Fibroblast of upper back skin (primary cell): ENCODE results near the gene SMYD3.
A peak's percentile ranks its signal among the peaks of the same experiment; 100 is the strongest.
"Not testable (repeated sequence)": the region's sequence is repeated elsewhere in the genome, so short reads cannot be mapped to it uniquely, and the experiment has no call there.

Source experiments
- DNase-seq: peaks from one replicate; pipeline ENCODE4 v3.0.0-alpha.2; 2013

SMYD3 gene

GRCh38 chr1:246343937-246344336, 163.1 kb downstream of the SMYD3 start:
- no peak for DNase-seq

GRCh38 chr1:246343251-246343650, 163.8 kb downstream of the SMYD3 start:
- no peak for DNase-seq

- DNase-seq = no peak
These were observed 168.5 kb downstream of the SMYD3 start for GRCh38 chr1:246338546-246338945.

GRCh38 chr1:246338098-246338497, 169.0 kb downstream of the SMYD3 start:
- no peak for DNase-seq

- no peak for DNase-seq
These were observed 171.9 kb downstream of the SMYD3 start for GRCh38 chr1:246335151-246335550.

GRCh38 chr1:246333855-246334254, 173.2 kb downstream of the SMYD3 start:
- no peak for DNase-seq

- DNase-seq = no peak
These were observed 175.0 kb downstream of the SMYD3 start for GRCh38 chr1:246332078-246332477.

GRCh38 chr1:246329900-246330299, 177.2 kb downstream of the SMYD3 start:
- DNase-seq = no peak

GRCh38 chr1:246329292-246329691, 177.8 kb downstream of the SMYD3 start:
- DNase-seq = not testable (repeated sequence)

GRCh38 chr1:246324711-246325110, 182.4 kb downstream of the SMYD3 start:
- DNase-seq = peak; percentile 51

- not testable (repeated sequence) for DNase-seq
These were observed 183.0 kb downstream of the SMYD3 start for GRCh38 chr1:246324033-246324432.

GRCh38 chr1:246320286-246320685, 186.8 kb downstream of the SMYD3 start:
- no peak for DNase-seq

GRCh38 chr1:246319083-246319714, 187.9 kb downstream of the SMYD3 start:
- no peak for DNase-seq

GRCh38 chr1:246318622-246319021, 188.5 kb downstream of the SMYD3 start:
- no peak for DNase-seq

GRCh38 chr1:246318036-246318359, 189.1 kb downstream of the SMYD3 start:
- DNase-seq = no peak

- DNase-seq = peak; percentile 56
These were observed 189.6 kb downstream of the SMYD3 start for GRCh38 chr1:246317332-246318035.

- no peak for DNase-seq
These were observed 195.6 kb downstream of the SMYD3 start for GRCh38 chr1:246311461-246311860.

GRCh38 chr1:246309247-246309884, 197.7 kb downstream of the SMYD3 start:
- no peak for DNase-seq

GRCh38 chr1:246308533-246309075, 198.5 kb downstream of the SMYD3 start:
- no peak for DNase-seq

- DNase-seq = no peak
These were observed 200.6 kb downstream of the SMYD3 start for GRCh38 chr1:246306415-246307037.

GRCh38 chr1:246304484-246305259, 202.4 kb downstream of the SMYD3 start:
- DNase-seq = no peak

- DNase-seq = peak; percentile 75
These were observed 204.3 kb downstream of the SMYD3 start for GRCh38 chr1:246302711-246303317.
